ENCODE results near the gene DMD. TPM values are rescaled to one million over a fixed set of nuclear protein-coding genes. Genes with fewer than 3 reads are reported as not detected.

The DMD gene
- total RNA-seq, 1 experiment from 2014 or later, result 25.3 TPM

- intact Hi-C loops (cut with micrococcal nuclease; ENCODE audit: unreplicated experiment), result no loop called here
- no peak for DNase-seq
- Histone ChIP-seq H3K36me3 (ENCODE audit: low read depth) (no peaks in the 10 kb centered on the region), H3K27ac (no peak overlapping the region), H3K79me2 (ENCODE audit: low read depth) (no peaks in the 10 kb centered on the region), H4K20me1 (ENCODE audit: insufficient read depth) (no peaks in the 10 kb centered on the region), H3K4me3 (no peak overlapping the region), H3K9me2 (ENCODE audit: insufficient read depth) (no peaks in the 10 kb centered on the region), H3K9me3 (ENCODE audit: insufficient read depth, low read depth) (no peaks in the 10 kb centered on the region), H3K4me1 (replicated peaks; ENCODE audit: insufficient read depth) (no peaks in the 10 kb centered on the region), H3K27me3 (ENCODE audit: insufficient read depth, low read depth) (no peaks in the 10 kb centered on the region), H3F3A (ENCODE audit: insufficient read depth, low read depth) (no peaks in the 10 kb centered on the region), H3K4me2 (no peak overlapping the region), H2AFZ (no peak overlapping the region)
- ChIA-PET CTCF (no interaction called here), POLR2A (ENCODE audit: unreplicated experiment) (no interaction called here)
- TF ChIP-seq CTCF (conservative IDR thresholded peaks at IDR 0.05), result no peak
- no peak for TF ChIP-seq EZH2 (IDR thresholded peaks at IDR 0.05; ENCODE audit: low read depth)
- no TSS peak for BruUV-seq (replicated peaks)
Observed at GRCh38 chrX:31291131-31291530, 1920.2 kb downstream of the DMD start.

GRCh38 chrX:31287861-31288260 lies 1923.5 kb downstream of the DMD start:
- no peak for DNase-seq
- ChIA-PET POLR2A (ENCODE audit: unreplicated experiment) (no interaction called here), CTCF (no interaction called here)

GRCh38 chrX:31280580-31280979 lies 1930.8 kb downstream of the DMD start:
- H4K20me1 ChIP-seq (ENCODE audit: insufficient read depth), result no peaks in the 10 kb centered on the region
- ChIA-PET POLR2A (ENCODE audit: unreplicated experiment) (no interaction called here), CTCF (interaction anchor here (0.5 kb wide), 1 partner anchor 44 kb away, joined by 3 read pairs; no protein-coding TSS in a partner anchor)
- no peak overlapping the region for H3K4me2 ChIP-seq
- no peak for DNase-seq
- H3K4me1 ChIP-seq (replicated peaks; ENCODE audit: insufficient read depth), result no peaks in the 10 kb centered on the region
- BruUV-seq (replicated peaks), result no TSS peak
- H3F3A ChIP-seq (ENCODE audit: insufficient read depth, low read depth), result no peaks in the 10 kb centered on the region
- H3K9me3 ChIP-seq (ENCODE audit: insufficient read depth, low read depth), result no peaks in the 10 kb centered on the region
- no peaks in the 10 kb centered on the region for H3K27me3 ChIP-seq (ENCODE audit: insufficient read depth, low read depth)
- no peak for TF ChIP-seq CTCF (conservative IDR thresholded peaks at IDR 0.05)
- no peak for TF ChIP-seq EZH2 (IDR thresholded peaks at IDR 0.05; ENCODE audit: low read depth)
- intact Hi-C loops (cut with micrococcal nuclease; ENCODE audit: unreplicated experiment), result no loop called here
- no peak overlapping the region for H3K27ac ChIP-seq
- no peaks in the 10 kb centered on the region for H3K79me2 ChIP-seq (ENCODE audit: low read depth)
- H3K9me2 ChIP-seq (ENCODE audit: insufficient read depth), result no peaks in the 10 kb centered on the region
- no peak overlapping the region for H2AFZ ChIP-seq
- no peaks in the 10 kb centered on the region for H3K36me3 ChIP-seq (ENCODE audit: low read depth)
- H3K4me3 ChIP-seq, result no peak overlapping the region

More at GRCh38 chrX:31287861-31288260, 1923.5 kb downstream of the DMD start:
- no peaks in the 10 kb centered on the region for H3K79me2 ChIP-seq (ENCODE audit: low read depth)
- no peak overlapping the region for H3K4me2 ChIP-seq
- no peak overlapping the region for H2AFZ ChIP-seq
- BruUV-seq (replicated peaks), result no TSS peak
- intact Hi-C loops (cut with micrococcal nuclease; ENCODE audit: unreplicated experiment), result no loop called here
- H3K4me1 ChIP-seq (replicated peaks; ENCODE audit: insufficient read depth), result no peaks in the 10 kb centered on the region
- H3K9me2 ChIP-seq (ENCODE audit: insufficient read depth), result no peaks in the 10 kb centered on the region
- H3K9me3 ChIP-seq (ENCODE audit: insufficient read depth, low read depth), result no peaks in the 10 kb centered on the region
- no peak overlapping the region for H3K4me3 ChIP-seq
- H4K20me1 ChIP-seq (ENCODE audit: insufficient read depth), result no peaks in the 10 kb centered on the region
- no peaks in the 10 kb centered on the region for H3F3A ChIP-seq (ENCODE audit: insufficient read depth, low read depth)
- TF ChIP-seq CTCF (conservative IDR thresholded peaks at IDR 0.05), result no peak
- TF ChIP-seq EZH2 (IDR thresholded peaks at IDR 0.05; ENCODE audit: low read depth), result no peak
- H3K27ac ChIP-seq, result no peak overlapping the region
- no peaks in the 10 kb centered on the region for H3K27me3 ChIP-seq (ENCODE audit: insufficient read depth, low read depth)
- H3K36me3 ChIP-seq (ENCODE audit: low read depth), result no peaks in the 10 kb centered on the region
